Thyroid gland (tissue), 4 donors: Measurements from ENCODE around the gene ABTB2.

Experiments used
- POLR2A ChIP-seq, 2 donors: fragments of 450-650 bp; IDR thresholded peaks; one replicate each; pipeline ENCODE4 v1.6.1; 2017; ENCODE audit warnings: antibody characterized with exemption in 2 of 2, mild to moderate bottlenecking in 2 of 2, moderate library complexity in 1 of 2
- TF ChIP-seq, protein P1 (sequence below), 6 experiments: fragments of 200-600 bp in 3 of 6; fragments of 450-650 bp in 3 of 6; sonication (generic) in 3 of 6; IDR thresholded peaks; one replicate each; pipeline ENCODE4 v1.5.1; 2016 to 2019; ENCODE audit warnings: antibody characterized with exemption in 6 of 6, mild to moderate bottlenecking in 2 of 6, inconsistent platforms in 1 of 6, moderate library complexity in 1 of 6

DNA sequence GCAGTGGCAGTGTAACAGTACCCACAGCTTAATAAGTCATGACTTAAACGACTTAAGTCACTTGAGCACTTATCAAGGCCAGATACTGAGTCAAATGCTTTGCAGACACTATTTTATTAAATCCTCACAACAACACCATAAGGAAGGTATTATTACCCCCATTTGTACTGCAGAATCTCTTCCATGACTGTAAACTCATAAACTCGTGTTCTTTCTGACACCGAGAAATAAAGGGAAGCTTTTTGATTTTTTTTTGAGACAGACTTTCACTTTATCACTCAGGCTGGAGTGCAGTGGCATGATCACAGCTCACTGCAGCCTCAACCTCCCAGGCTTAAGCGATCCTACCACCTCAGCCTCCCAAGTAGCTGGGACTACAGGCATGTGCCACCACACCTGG is 103.8 kb downstream of the ABTB2 start:
- TF ChIP-seq, protein P1, sequence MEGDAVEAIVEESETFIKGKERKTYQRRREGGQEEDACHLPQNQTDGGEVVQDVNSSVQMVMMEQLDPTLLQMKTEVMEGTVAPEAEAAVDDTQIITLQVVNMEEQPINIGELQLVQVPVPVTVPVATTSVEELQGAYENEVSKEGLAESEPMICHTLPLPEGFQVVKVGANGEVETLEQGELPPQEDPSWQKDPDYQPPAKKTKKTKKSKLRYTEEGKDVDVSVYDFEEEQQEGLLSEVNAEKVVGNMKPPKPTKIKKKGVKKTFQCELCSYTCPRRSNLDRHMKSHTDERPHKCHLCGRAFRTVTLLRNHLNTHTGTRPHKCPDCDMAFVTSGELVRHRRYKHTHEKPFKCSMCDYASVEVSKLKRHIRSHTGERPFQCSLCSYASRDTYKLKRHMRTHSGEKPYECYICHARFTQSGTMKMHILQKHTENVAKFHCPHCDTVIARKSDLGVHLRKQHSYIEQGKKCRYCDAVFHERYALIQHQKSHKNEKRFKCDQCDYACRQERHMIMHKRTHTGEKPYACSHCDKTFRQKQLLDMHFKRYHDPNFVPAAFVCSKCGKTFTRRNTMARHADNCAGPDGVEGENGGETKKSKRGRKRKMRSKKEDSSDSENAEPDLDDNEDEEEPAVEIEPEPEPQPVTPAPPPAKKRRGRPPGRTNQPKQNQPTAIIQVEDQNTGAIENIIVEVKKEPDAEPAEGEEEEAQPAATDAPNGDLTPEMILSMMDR (IDR thresholded peaks at IDR 0.05) = no peak
- TF ChIP-seq POLR2A (IDR thresholded peaks at IDR 0.05) = no peak
